Measurements from ENCODE around the gene ZNF428.
"Not testable (repeated sequence)": the region's sequence is repeated elsewhere in the genome, so short reads cannot be mapped to it uniquely, and the experiment has no call there.

The ZNF428 gene

GRCh38 chr19:43616954-43617353, 2.5 kb downstream of the ZNF428 start:
- DNase-seq (ENCODE audit: low read depth in 2 of 2), result no peak

DNA sequence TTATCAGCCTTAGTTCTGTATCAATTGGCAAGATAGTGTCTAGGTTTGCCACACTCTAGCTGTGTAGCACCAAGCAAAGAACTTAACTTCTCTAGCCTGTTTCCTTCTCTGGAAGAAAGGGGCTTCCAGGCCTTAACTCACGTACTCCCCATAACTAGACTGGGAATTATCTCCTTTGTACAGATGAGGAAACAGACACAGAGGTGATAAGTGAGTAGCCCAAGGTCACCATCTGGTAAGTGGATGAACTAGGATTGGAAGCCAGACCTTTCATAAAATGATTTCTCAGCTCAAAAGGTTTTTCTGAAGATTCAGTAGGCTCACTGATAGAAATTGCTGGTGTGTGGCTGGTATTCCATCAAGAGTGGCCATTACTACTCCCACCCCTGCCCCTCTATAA, 3.1 kb downstream of the ZNF428 start:
- DNase-seq (ENCODE audit: low read depth in 2 of 2), result no peak

DNA sequence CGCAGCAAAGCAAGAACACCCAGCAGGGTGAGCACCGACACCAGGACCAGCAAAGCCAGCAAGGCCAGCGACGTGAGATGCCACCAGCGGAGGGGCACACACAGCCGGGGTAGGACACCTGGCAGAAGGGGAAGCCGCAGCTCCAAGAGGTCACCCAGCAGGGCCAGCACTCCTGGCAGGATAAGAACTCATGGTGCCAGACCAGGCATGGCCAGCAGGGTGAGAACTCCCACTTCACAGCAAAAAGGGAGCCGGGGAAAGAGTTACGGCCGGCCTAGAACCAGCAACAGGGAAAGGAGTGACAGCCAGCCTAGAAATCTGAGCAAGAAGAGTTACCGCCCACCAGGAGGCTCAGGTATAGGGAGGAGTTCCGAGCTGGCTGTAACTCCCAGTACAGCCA, 7.1 kb downstream of the ZNF428 start:
- DNase-seq (ENCODE audit: low read depth in 2 of 2), result no peak

- no peak for DNase-seq (ENCODE audit: low read depth in 2 of 2)
Measured at GRCh38 chr19:43611788-43612187, 7.6 kb downstream of the ZNF428 start, which contains the start of gene SRRM5. Gene SRRM5 (plus strand): TSS chr19:43612088. CDS start chr19:43612122, 34 bp downstream.

DNA sequence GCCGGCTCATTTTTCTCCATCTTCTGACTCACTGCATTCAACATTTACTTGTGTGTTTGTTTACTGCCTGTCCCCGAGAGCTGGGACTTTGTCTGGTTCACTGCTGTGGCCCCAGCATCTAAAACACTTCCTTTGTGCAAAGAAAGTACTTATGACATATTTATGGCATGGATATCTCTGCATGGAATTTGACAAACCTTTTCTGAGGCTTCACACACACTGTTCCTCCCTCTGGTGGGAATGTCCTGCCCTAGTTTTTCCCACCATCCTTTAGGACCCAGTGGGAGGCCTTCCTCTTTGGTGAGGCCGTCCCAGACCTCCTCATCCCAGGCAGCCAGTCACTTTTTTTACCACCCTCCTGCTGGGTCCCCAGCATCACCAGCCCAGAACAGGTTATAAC, 8.9 kb downstream of the ZNF428 start:
- no peak for DNase-seq (ENCODE audit: low read depth in 2 of 2)

- no peak for DNase-seq (ENCODE audit: low read depth in 2 of 2)
Measured at GRCh38 chr19:43609872-43610271, 9.6 kb downstream of the ZNF428 start.

DNA sequence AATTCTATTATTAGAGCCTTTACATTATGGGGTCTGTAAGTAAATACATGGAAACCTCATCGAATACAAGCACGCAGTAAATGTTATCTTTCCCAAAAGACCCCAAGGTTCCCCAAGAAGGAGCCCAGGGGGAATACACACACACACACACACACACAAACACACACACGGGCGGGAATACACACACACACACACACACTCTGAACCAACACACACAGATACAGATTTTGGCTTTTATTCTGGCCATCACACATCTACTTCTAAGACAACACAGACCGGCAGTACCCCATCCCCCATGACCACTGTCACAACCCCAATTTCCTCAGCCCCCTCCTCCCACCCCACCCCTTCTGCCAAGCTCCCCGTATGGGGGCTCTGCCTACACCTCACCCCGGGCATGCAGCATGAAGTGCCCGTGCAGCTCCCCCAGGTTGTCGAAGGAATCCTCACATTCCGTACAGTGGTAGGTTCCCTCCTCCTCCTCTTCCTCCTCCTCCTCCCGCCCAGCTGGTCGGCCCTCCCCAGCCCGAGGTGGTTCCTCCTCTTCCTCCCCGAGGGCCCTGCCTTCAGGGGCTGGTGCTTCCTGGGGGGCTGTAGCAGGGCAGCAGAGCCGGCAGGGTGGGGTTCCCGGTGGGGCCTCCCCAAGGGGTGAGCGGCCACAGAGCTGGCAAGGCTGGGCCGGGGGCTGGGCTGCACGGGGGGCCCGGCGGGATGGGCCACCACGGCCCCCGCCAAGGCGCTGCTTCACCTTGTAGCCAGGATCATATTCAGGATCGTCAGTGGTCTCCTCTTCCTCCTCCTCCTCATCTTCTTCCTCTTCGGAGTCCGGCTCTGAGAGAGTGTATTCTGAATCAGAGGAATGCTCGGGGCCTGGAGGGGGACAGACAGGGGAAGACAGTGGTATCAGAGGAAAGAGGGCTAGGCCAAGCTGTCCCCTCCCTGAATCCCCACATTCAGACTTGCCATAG, 11.9 kb downstream of the ZNF428 start:
- DNase-seq (ENCODE audit: low read depth in 2 of 2), result no peak

DNA sequence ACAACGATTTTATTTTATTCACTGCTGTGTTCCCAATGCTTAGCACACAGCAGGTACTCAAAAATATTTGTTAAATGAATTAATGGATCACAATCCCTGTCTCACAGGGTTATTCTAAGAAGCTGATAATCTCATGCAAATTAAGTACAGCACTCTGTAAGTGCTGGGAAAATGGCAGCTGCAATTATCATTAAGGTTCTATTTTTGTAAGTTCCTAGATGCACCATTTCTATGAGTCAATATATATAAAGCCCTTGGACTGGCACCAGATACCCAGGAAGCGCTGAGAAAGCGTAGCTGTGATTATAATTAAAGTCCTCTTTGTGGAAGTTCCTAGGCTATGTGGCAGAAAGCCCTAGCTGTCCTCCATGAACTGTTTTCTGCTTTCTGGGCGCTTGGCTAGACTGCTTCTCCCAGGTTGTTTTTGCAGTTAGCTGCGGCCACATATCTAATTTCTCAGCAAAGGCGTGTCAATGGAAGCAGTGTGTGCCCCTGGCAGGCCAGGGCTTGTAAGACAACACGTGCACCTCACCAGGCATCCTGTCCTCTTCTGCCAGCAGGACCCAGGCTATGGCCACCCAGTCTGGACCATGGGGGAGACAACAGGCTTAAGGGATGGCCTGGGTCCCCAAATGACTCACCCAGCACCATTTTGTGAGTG, 12.7 kb downstream of the ZNF428 start:
- DNase-seq (ENCODE audit: low read depth in 2 of 2), result no peak

GRCh38 chr19:43605875-43606568, 13.4 kb downstream of the ZNF428 start:
- no peak for DNase-seq (ENCODE audit: low read depth in 2 of 2)

GRCh38 chr19:43600326-43600725, 19.1 kb downstream of the ZNF428 start:
- DNase-seq (ENCODE audit: low read depth in 2 of 2), result not testable (repeated sequence)

- no peak for DNase-seq (ENCODE audit: low read depth in 2 of 2)
Measured at GRCh38 chr19:43599635-43600295, 19.7 kb downstream of the ZNF428 start.

DNA sequence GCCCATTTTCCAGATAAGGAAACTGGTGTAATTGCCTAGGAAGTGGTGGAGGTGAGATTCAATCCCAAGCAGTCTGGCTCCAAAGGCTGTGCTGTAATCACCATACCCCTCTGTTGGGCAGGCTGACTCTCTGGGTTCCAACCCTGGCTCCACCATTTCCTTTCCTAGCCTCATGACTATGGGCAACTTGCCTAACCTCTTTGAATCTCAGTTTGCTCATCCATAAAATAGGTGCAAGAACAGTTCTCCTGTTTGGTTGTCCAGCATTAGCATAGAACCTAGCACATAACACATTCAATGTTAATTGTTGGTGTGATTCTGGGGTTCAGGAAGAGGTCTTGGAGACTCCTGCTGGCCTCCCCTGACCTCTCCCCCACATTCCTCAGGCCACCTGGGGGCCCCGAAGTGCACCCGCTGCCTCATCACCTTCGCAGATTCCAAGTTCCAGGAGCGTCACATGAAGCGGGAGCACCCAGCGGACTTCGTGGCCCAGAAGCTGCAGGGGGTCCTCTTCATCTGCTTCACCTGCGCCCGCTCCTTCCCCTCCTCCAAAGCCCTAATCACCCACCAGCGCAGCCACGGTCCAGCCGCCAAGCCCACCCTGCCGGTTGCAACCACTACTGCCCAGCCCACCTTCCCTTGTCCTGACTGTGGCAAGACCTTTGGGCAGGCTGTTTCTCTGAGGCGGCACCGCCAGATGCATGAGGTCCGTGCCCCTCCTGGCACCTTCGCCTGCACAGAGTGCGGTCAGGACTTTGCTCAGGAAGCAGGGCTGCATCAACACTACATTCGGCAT, 20.8 kb downstream of the ZNF428 start:
- DNase-seq (ENCODE audit: low read depth in 2 of 2), result no peak

DNA sequence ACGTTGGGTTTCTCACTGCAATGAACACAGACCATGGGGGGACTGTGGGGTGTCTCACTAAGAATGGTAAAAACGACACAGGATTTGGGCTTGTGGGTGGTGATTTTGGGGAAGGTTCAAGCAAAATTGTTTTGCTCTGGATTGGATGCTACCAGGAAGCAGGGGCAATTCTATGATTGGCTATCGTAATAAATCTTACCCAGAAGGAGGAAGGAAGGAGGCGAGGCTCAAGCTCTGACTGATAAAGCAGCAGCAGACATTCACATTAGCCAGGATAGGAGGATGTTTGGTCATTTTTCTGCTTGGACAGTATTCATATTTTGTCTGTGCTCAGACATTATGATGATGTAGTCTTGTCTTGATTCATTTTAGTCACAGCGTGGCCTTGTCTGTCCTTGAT, 21.6 kb downstream of the ZNF428 start:
- DNase-seq (ENCODE audit: low read depth in 2 of 2), result no peak

DNA sequence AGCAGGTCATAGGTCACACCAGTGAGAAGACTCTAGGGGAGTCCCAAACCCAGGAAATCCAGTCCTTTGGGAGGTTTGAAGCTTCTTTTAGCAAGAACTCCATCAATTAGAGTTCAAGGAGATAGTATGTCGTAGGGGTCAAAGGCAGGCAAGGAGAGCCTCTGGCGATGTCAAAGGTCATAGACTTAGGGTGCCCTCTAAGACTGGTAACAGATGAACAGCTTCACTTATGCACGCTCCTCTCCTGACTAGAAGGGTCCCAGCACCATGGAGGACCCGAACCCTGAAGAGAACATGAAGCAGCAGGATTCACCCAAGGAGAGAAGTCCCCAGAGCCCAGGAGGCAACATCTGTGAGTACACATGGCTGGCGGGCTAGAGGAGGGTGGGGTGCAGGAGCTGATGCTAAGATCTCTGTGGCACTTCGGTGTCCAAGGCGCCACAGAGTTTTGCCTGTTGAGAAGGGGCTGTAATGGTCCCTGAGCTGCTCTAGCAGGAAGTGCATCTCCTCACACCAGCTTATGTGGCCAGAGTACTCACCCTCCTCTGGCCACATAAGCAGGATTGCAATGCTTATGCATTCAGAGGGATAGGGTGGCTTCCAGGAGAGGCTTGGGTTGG, 22.5 kb downstream of the ZNF428 start:
- DNase-seq (ENCODE audit: low read depth in 2 of 2), result no peak

GRCh38 chr19:43595999-43596841, 23.2 kb downstream of the ZNF428 start, which contains the start of the genes IRGQ and ZNF576:
Gene IRGQ (minus strand): TSS chr19:43596134. CDS start chr19:43595338, 796 bp downstream.
Gene ZNF576 (plus strand): TSS chr19:43596595. CDS start chr19:43597109, 514 bp downstream.
- peak; percentile 99 to 100 for DNase-seq (ENCODE audit: low read depth in 2 of 2)

- DNase-seq (ENCODE audit: low read depth in 2 of 2), result no peak
Measured at GRCh38 chr19:43595605-43595998, 23.8 kb downstream of the ZNF428 start.

DNA sequence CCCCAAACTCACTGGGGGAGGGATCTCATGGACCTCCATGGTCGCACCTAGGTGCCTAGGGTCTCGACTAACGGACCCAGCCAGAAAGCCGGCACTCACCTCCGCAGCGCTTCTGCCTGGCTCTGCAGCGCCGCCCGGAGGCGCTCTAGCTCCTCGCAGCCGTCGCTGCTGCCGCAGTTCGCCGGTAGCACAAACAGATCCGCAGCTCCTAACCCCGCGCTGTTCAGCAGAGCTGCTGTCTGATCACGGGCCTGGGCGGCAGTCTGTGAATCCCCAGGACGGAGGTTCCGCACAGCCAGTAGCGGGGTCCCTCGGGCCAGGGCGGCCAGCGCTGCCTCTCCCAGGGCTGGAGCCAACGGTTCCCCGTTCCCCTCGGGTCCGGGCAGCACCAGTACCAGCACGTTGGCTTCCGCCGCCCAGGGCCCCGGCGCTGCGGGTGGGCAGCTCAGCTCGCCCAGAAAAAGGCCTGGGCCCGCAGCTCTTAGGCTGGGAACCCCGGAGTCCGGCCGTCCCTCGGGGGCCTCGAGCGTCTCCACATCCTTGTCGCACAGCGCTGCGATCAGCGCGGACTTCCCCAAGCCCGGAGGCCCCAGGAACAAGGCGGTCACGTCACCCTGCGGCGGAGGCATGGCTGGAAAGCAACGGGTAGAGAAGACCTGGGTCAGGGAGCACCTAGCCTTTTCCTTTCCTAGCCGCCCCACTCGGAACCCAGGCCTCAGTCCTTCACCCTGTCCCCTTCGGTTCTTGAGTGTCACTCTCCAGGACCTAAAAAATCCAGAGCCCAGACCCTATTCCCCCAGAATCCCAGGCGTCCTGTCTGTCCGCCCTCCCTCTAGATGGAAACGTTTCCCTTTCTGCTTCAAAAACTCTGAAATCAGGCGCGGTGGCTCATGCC, 24.5 kb downstream of the ZNF428 start:
- peak; percentile 47 to 56 for DNase-seq (ENCODE audit: low read depth in 2 of 2)

- DNase-seq (ENCODE audit: low read depth in 2 of 2), result no peak
Measured at GRCh38 chr19:43594081-43594697, 25.2 kb downstream of the ZNF428 start.

All from activated CD4-positive, alpha-beta T cell treated with anti-CD3 and anti-CD28 coated beads for 24 hours (primary cell).